B cell (primary cell): ENCODE data around the gene ARMC9. TPM values are rescaled to one million over a fixed set of nuclear protein-coding genes. Genes with fewer than 3 reads are reported as not detected.

Source experiments
- ATAC-seq: fragments of 200-7000 bp; cut with Tn5 transposase; one replicate; pipeline ENCODE4 v1.10.0; 2021; ENCODE audit warnings: low read depth, mild to moderate bottlenecking, moderate number of reproducible peaks, moderate library complexity
- CTCF ChIA-PET: fragments of 350-600 bp; sonication (Branson Sonifier 250); formaldehyde crosslinking; loops from one replicate; lab custom pipeline; 2021; ENCODE audit warnings: antibody characterized with exemption, inconsistent platforms; lab: Charles Lee
- POLR2A ChIA-PET: fragments of 350-600 bp; sonication (Branson Sonifier 250); formaldehyde crosslinking; loops from one replicate; lab custom pipeline; 2021; ENCODE audit warnings: antibody characterized with exemption; lab: Charles Lee
- DNase-seq: peaks from one replicate; pipeline ENCODE4 v3.0.0; 2013
- H2AFZ ChIP-seq: 2 replicates; pipeline ENCODE4 v1.6.1; 2012; ENCODE audit warnings: mild to moderate bottlenecking, low read depth, low read length; ENCODE audit not compliant: insufficient read depth, poor library complexity, severe bottlenecking
- H3K27ac ChIP-seq, 2 donors: 1 replicate in 1 of 2; 2 replicates in 1 of 2; pipeline ENCODE4 v1.5.1; 2012 to 2013; ENCODE audit warnings: low read length in 2 of 2, mild to moderate bottlenecking in 2 of 2, moderate library complexity in 1 of 2
- H3K27me3 ChIP-seq, 4 experiments: fragments of 200-600 bp in 1 of 4; sonication (generic) in 1 of 4; replicated peaks in 1 of 4; 1 replicate in 2 of 4; 2 replicates in 2 of 4; pipeline versions ENCODE4 v1.6.1 to v1.7.0; 2013 to 2016; ENCODE audit warnings: low read length in 3 of 4, mild to moderate bottlenecking in 2 of 4, mixed read lengths in 1 of 4, moderate library complexity in 1 of 4; ENCODE audit not compliant: insufficient read depth in 4 of 4, control insufficient read depth in 3 of 4; ENCODE audit errors: control extremely low read depth in 1 of 4
- H3K36me3 ChIP-seq, 2 experiments: replicated peaks in 1 of 2; 1 replicate in 1 of 2; 2 replicates in 1 of 2; pipeline versions ENCODE4 v1.6.1 to v1.7.1; 2013; ENCODE audit warnings: low read length in 1 of 2; ENCODE audit not compliant: insufficient read depth in 2 of 2, control insufficient read depth in 1 of 2; ENCODE audit errors: control extremely low read depth in 1 of 2, extremely low read depth in 1 of 2
- H3K4me1 ChIP-seq, 2 donors: fragments of 200-600 bp in 1 of 2; sonication (generic) in 1 of 2; 1 replicate in 1 of 2; 2 replicates in 1 of 2; pipeline versions ENCODE4 v1.5.1 to v1.6.1; 2013 to 2017; ENCODE audit warnings: low read length in 2 of 2; ENCODE audit not compliant: control insufficient read depth in 2 of 2, insufficient read depth in 2 of 2
- H3K4me2 ChIP-seq: replicated peaks from 2 replicates; pipeline ENCODE3; 2012; ENCODE audit warnings: mild to moderate bottlenecking, low read depth, low read length; ENCODE audit not compliant: poor library complexity, severe bottlenecking
- H3K4me3 ChIP-seq, 5 experiments: fragments of 200-600 bp in 1 of 5; sonication (generic) in 1 of 5; 1 replicate in 3 of 5; 2 replicates in 2 of 5; pipeline versions ENCODE4 v1.5.1 to v1.7.0; 2011 to 2016; ENCODE audit warnings: low read length in 4 of 5, mild to moderate bottlenecking in 4 of 5, low read depth in 2 of 5, control low read depth in 1 of 5, moderate library complexity in 1 of 5; ENCODE audit not compliant: insufficient read depth in 1 of 5; ENCODE audit errors: control extremely low read depth in 1 of 5, extremely low read depth in 1 of 5
- H3K79me2 ChIP-seq: fragments of 200-600 bp; sonication (generic); one replicate; pipeline ENCODE4 v1.6.0; 2016; ENCODE audit warnings: low read length; ENCODE audit not compliant: control insufficient read depth, insufficient read depth
- H3K9ac ChIP-seq: fragments of 200-600 bp; sonication (generic); 2 replicates; pipeline ENCODE4 v1.6.1; 2017; ENCODE audit warnings: mild to moderate bottlenecking, low read length, moderate library complexity
- H3K9me3 ChIP-seq, 3 donors: one replicate each; pipeline versions ENCODE4 v1.6.1 to v1.7.1; 2013; ENCODE audit warnings: low read length in 2 of 3; ENCODE audit not compliant: control insufficient read depth in 2 of 3, insufficient read depth in 1 of 3; ENCODE audit errors: control extremely low read depth in 1 of 3
- H4K20me1 ChIP-seq: 2 replicates; pipeline ENCODE4 v1.6.0; 2012; ENCODE audit warnings: mild to moderate bottlenecking, low read length; ENCODE audit not compliant: insufficient read depth, control insufficient read depth, poor library complexity, severe bottlenecking
- H3K27ac Mint-ChIP-seq: one replicate; pipeline ENCODE4 v1.8.0; 2021; ENCODE audit warnings: mixed read lengths
- H3K27me3 Mint-ChIP-seq: one replicate; pipeline ENCODE4 v1.8.0; 2021; ENCODE audit warnings: mixed read lengths
- H3K4me1 Mint-ChIP-seq: one replicate; pipeline ENCODE4 v1.8.0; 2021; ENCODE audit warnings: mixed read lengths
- H3K4me3 Mint-ChIP-seq: one replicate; pipeline ENCODE4 v1.8.0; 2021; ENCODE audit warnings: mixed read lengths
- H3K9me3 Mint-ChIP-seq: one replicate; pipeline ENCODE4 v1.8.0; 2022; ENCODE audit warnings: mixed read lengths; ENCODE audit not compliant: insufficient read depth
- CTCF ChIP-seq: fragments of 200-600 bp; IDR thresholded peaks from one replicate; pipeline ENCODE4 v1.8.0; 2022; ENCODE audit warnings: antibody characterized with exemption, mild to moderate bottlenecking
- EZH2 ChIP-seq: IDR thresholded peaks from 2 replicates; pipeline ENCODE4 v1.6.1; 2012; ENCODE audit warnings: borderline replicate concordance, low read depth, mild to moderate bottlenecking, moderate library complexity, low read length; ENCODE audit not compliant: insufficient read depth, poor library complexity, severe bottlenecking
- WGBS: methylation state at CpG from one replicate; pipeline ENCODE4 v1.1.5; 2013; ENCODE audit warnings: missing lambda C conversion rate; ENCODE audit not compliant: insufficient coverage; 5-methylcytosine and 5-hydroxymethylcytosine counted together
- intact Hi-C: fragments of 100-400 bp; cut with micrococcal nuclease; formaldehyde crosslinking; loops from one replicate; pipeline ENCODE4 v1.10.0; 2022
- polyA plus RNA-seq: library from polyadenylated mRNA; depleted of rRNA; stranded (reverse); fragments of >200 nt; gene quantifications from 2 replicates; pipeline ENCODE4 v1.2.3, GENCODE V29; 2012
- total RNA-seq, 2 donors: library from RNA; stranded (reverse); fragments of 120-200 nt in 1 of 2; gene quantifications; 1 replicate in 1 of 2; 2 replicates in 1 of 2; pipeline versions ENCODE4 v1.2.3 to v1.2.4, GENCODE V29; 2013 to 2022

Gene ARMC9
- total and polyA plus RNA-seq, 2 donors (not counting 1 experiment from before 2014, with no cell fraction given) = 0.40 to 5.4 TPM

- DNase-seq = no peak
- ChIA-PET CTCF (no interaction called here), POLR2A (no interaction called here)
- Histone ChIP-seq H3K27me3 (no peaks in the 10 kb centered on the region), H3K9ac (no peak overlapping the region), H3K9me3 (no peaks in the 10 kb centered on the region), H3K27ac (no peak overlapping the region), H3K79me2 (no peaks in the 10 kb centered on the region), H3K4me1 (peaks cover 6 to 7% of the 10 kb centered on the region in 2 donors), H2AFZ (no peak overlapping the region), H3K4me3 (no peak overlapping the region), H3K36me3 (no peaks in the 10 kb centered on the region), H3K4me2 (no peak overlapping the region), H4K20me1 (no peaks in the 10 kb centered on the region)
- Mint-ChIP-seq H3K4me3 (no peak overlapping the region), H3K27ac (no peak overlapping the region), H3K4me1 (peaks cover 10% of the 10 kb centered on the region), H3K9me3 (no peaks in the 10 kb centered on the region), H3K27me3 (no peaks in the 10 kb centered on the region)
- intact Hi-C loops = no loop called here
- no peak for ATAC-seq
- TF ChIP-seq EZH2 (no peak), CTCF (no peak)
- 95% methylated on average over 7 of the region's 7 CpGs for WGBS
Observed at GRCh38 chr2:231357048-231357447, 158.6 kb downstream of the ARMC9 start.

- H3K27me3 Mint-ChIP-seq = no peaks in the 10 kb centered on the region
Observed at GRCh38 chr2:231357931-231358330, 159.5 kb downstream of the ARMC9 start.

More at GRCh38 chr2:231357931-231358330, 159.5 kb downstream of the ARMC9 start:
- Histone ChIP-seq H3K36me3 (no peaks in the 10 kb centered on the region), H2AFZ (no peak overlapping the region), H3K4me2 (no peak overlapping the region), H3K27ac (no peak overlapping the region), H3K9me3 (no peaks in the 10 kb centered on the region), H3K4me3 (no peak overlapping the region), H3K27me3 (no peaks in the 10 kb centered on the region), H4K20me1 (no peaks in the 10 kb centered on the region), H3K79me2 (no peaks in the 10 kb centered on the region), H3K9ac (no peak overlapping the region), H3K4me1 (peaks cover 15% of the 10 kb centered on the region in 2 donors)
- Mint-ChIP-seq H3K4me3 (no peak overlapping the region), H3K9me3 (no peaks in the 10 kb centered on the region), H3K27ac (no peak overlapping the region), H3K4me1 (peaks cover 18% of the 10 kb centered on the region)
- POLR2A ChIA-PET = no interaction called here
- 79% methylated on average over 2 of the region's 4 CpGs for WGBS
- TF ChIP-seq CTCF (no peak), EZH2 (no peak)
- CTCF ChIA-PET = no interaction called here
- ATAC-seq (no peak), DNase-seq (no peak)
- intact Hi-C loops = no loop called here
